HG02943 (cell line): ENCODE measurements around the gene SLC35G3.
"Not testable (repeated sequence)": the region's sequence is repeated elsewhere in the genome, so short reads cannot be mapped to it uniquely, and the experiment has no call there.

Experiments
- ATAC-seq: cut with Tn5 transposase; IDR thresholded peaks from one replicate; pipeline ENCODE4 v1.9.1; 2021; ENCODE audit warnings: mild to moderate bottlenecking, low read depth, moderate library complexity; ENCODE audit not compliant: unreplicated experiment

The SLC35G3 gene

GRCh38 chr17:35169835-35170363, 24.3 kb downstream of the SLC35G3 start:
- ATAC-seq = no peak

- no peak for ATAC-seq
These were observed 26.5 kb downstream of the SLC35G3 start for GRCh38 chr17:35167666-35168065.

- no peak for ATAC-seq
These were observed 27.1 kb downstream of the SLC35G3 start for GRCh38 chr17:35167046-35167445.

GRCh38 chr17:35166526-35166925, 27.7 kb downstream of the SLC35G3 start:
- ATAC-seq = no peak

- no peak for ATAC-seq
These were observed 29.5 kb downstream of the SLC35G3 start for GRCh38 chr17:35164716-35165115.

- ATAC-seq = no peak
These were observed 30.3 kb downstream of the SLC35G3 start for GRCh38 chr17:35163886-35164285.

- ATAC-seq = no peak
These were observed 31.4 kb downstream of the SLC35G3 start for GRCh38 chr17:35162755-35163154.

GRCh38 chr17:35161281-35161761, 32.9 kb downstream of the SLC35G3 start:
- no peak for ATAC-seq

GRCh38 chr17:35160354-35161201, 33.6 kb downstream of the SLC35G3 start:
- ATAC-seq = no peak

GRCh38 chr17:35159940-35160339, 34.3 kb downstream of the SLC35G3 start:
- ATAC-seq = no peak

GRCh38 chr17:35155246-35155645, 38.9 kb downstream of the SLC35G3 start:
- ATAC-seq = no peak

GRCh38 chr17:35154196-35155165, 39.7 kb downstream of the SLC35G3 start:
- ATAC-seq = no peak

GRCh38 chr17:35152421-35153140, 41.6 kb downstream of the SLC35G3 start:
- ATAC-seq = no peak

GRCh38 chr17:35151080-35151479, 43.1 kb downstream of the SLC35G3 start:
- not testable (repeated sequence) for ATAC-seq

- no peak for ATAC-seq
These were observed 44.3 kb downstream of the SLC35G3 start for GRCh38 chr17:35149941-35150340.

GRCh38 chr17:35148144-35148543, 46.0 kb downstream of the SLC35G3 start:
- no peak for ATAC-seq

GRCh38 chr17:35147375-35147905, 46.8 kb downstream of the SLC35G3 start, which contains the start of gene UNC45B:
TSS of gene UNC45B (plus strand) at chr17:35147817. CDS start at chr17:35148264, 447 bp downstream.
- no peak for ATAC-seq

GRCh38 chr17:35146214-35146833, 47.9 kb downstream of the SLC35G3 start:
- ATAC-seq = no peak

- no peak for ATAC-seq
These were observed 49.4 kb downstream of the SLC35G3 start for GRCh38 chr17:35144840-35145239.
